Jurkat, Clone E6-1 (cell line): Measurements from ENCODE around the gene BICD2.

Experiments used
- DNase-seq: peaks from one replicate; pipeline ENCODE4 v3.0.0-alpha.2; 2011; ENCODE audit warnings: low read depth, low spot score
- H3K4me3 ChIP-seq: 2 replicates; pipeline ENCODE4 v1.5.1; 2011; ENCODE audit warnings: mild to moderate bottlenecking, low read length, control low read depth, moderate library complexity

The BICD2 gene

DNA sequence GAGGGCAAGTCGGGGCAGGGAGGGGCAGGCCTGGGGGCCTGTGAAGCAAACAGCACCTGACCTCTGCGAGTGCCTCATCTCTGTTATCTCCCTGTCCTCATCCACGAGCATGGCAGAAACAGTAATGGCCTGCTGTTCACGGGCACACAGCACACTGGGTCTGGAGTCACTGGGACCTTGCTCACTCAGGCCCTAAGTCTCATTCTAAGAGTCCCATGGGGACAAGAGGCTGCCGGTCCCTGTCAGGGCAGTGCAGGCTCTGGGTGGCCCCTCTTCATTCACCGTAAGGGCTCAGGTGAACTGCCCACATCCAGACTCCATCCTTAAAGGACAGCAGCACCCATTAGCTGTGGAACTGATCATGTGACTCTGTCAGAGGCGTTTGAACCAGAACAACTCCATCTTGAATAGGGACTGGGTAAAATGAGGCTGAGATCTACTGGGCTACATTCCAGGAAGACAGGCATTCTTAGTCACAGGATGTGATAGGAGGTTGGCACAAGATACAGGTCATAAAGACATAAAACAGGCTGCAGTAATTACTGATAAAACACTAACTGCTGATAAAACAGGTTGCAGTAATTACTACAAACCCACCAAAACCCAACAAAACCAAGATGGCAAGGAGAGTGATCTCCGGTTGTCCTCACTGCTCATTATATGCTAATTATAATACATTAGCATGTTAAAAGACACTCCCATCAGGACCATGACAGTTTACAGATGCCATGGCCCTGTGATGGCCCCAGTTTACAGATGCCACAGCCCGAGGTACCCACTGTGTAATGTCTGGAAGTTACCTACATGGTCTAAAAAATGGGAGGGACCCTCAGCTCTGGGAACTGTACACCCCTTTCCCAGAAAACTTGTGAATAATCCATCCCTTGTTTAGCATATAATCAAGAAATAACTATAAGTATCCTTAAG is 28.7 kb downstream of the BICD2 start:
- DNase-seq, result no peak
- no peak overlapping the region for H3K4me3 ChIP-seq

- no peak overlapping the region for H3K4me3 ChIP-seq
- DNase-seq, result no peak
These were observed 29.6 kb downstream of the BICD2 start for GRCh38 chr9:92734931-92735635.

DNA sequence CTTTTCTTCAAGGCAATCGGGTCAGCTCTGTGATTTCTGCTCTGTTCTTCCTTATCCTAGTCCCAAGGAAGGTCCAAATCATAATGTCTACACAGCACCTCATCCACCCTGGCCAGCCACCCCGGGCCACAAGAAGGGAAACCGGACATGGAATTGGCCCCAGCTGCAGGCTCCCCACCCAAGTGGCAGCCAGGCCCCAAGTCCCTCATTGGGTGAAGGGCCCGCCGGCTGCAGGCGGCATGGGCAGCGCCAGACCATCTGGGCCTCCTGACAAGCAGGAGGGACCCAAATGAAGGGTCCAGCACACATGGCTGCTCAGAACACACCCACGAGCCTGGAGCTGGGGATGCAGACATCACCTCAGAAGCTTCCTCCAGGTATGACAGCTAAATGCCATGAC is 33.7 kb downstream of the BICD2 start:
- no peak for DNase-seq
- no peak overlapping the region for H3K4me3 ChIP-seq

DNA sequence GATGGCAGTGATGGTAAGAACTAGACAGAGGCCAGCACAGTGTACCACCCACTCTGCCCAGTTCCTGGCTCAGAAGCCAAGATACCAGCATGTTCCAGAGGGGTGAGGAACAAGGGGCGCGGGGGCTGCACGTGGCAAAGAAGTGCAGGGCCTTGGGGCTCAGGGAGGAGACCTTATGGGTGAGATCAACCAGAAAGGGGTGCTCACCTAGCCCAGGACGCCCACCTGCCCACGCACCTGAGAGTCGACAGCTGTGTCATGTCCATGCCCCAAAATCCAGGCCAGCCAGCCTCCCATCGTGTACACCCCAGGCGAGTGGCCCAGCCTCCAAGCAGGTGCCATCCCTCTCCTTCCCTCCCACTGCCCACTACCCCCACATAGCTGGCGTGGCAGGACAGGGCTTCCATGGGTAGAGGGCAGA is 34.9 kb downstream of the BICD2 start:
- no peak overlapping the region for H3K4me3 ChIP-seq
- DNase-seq, result no peak

DNA sequence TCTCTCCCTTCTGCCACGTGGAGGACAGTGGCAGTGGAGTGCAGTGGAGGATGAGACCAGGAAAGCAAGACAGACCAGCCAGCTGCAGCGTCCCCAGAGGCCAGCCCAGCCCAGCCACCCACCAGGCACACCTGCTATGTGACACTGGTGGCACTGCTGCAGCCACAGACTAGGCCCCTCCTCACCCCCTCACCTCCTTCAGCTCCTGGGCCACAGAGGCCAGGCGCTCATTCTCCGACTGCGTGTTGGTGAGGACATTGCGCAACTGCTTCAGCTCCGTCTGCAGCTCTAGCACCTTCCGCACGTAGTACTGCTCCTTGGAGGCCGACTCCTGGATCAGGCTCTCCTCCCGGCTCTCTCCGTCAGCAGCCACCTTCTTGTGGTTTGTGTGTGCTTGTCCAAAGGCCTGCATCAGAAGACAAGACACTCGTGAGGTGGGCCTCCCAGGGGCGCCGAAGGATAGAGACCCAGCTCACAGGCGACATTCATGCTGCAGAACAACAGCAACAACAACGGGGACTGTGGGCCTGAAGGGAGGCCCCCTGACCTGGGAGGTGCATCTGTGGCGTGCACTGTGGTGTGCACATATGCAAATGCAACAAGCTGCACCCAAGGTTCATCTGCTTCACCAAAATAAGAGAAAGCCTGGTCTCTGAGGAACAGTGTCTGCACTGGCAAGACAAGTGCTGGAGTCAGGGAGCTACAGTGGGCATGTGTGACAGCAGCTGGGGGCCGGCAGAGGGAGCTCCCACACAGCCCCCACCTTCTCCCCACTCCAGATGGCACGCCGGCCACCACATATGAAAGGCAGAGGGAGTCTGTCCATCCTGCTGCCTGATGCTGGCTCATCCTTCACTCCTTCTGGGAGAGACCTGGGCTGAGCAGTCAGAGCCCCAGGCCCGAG is 35.5 kb downstream of the BICD2 start:
- H3K4me3 ChIP-seq, result no peak overlapping the region
- DNase-seq, result no peak

DNA sequence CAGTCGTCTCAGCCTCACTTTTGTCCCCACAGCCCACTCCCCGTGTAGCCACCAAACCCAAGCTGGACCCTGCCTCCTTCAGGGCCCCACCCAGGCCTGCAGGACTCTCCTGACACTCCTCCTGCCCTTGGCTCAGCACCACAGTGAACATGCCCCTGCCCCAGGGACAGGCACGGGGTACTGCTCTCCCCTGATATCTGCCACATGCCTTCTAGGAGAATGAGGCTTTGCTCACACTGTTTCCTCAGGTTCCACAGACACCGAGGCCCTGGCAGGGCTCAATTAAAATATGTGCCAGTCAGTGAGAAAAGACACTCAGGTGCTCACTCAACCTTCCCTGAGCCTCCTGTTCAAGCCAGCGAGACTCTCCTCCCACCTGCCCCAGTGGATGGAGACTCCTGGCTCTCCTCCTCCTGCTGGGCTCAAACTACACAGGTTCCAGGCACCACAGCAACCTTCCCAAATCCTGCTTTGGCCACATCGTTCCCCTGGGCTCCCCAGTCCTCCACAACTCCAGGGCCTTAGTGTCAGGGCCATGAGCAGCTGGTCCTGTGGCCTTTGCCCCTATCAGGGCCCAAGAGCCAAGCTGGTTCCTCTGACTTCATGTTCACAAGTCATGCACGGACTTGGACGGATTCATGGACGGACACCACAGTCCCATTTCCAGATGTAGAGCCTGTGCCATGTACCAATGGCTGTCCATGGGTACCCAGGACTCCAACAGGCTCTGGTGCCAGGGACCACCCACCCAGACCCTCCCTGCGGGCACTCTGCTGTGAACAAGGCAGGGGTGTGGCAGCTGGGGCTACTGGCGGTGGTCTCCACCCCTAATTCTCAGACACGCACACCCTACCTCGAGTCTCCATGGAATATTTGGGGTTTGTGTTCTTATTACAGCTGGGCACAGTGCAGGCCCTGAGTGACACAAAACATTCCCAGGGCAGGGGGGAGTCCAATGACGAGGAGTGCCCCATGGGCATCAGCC is 36.6 kb downstream of the BICD2 start:
- DNase-seq, result no peak
- H3K4me3 ChIP-seq, result no peak overlapping the region

DNA sequence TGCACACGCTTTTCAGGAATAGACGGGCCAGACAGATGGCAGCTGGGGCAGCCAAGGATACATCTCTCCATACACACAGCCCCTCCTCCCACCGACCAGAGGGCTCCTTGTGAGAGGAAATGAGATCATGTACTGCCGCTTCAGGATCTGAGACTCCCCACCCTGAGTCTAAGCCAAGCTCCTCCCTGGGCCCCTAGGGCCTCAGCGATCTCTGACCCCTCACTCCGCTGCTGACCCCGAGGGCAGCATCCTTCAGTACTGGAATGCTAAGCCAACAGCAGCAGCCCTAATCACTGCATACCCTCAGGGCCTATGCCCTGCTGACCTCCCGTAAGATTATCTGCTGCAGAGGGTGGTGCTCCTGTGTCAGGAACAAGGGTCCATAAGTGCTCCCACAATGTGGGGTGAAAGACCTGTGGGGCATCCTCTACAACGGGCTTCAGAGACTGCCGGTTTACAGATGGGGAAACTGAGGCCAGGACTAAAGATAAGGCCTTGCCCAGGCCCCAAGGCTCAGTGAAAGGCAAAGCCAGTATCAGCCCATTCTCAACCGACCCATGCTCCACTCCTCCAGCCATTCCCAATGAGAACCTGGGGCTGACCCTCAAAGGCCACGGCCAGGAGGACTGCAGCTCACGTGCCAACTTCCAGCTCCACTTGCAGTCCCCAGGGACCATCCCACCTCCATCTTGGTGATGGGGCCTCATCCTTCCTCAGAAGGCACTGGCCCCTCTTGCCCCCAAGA is 37.5 kb downstream of the BICD2 start:
- H3K4me3 ChIP-seq, result no peak overlapping the region
- no peak for DNase-seq

GRCh38 chr9:92726348-92726747 is 38.3 kb downstream of the BICD2 start:
- no peak for DNase-seq
- no peak overlapping the region for H3K4me3 ChIP-seq

GRCh38 chr9:92725766-92726165 is 38.9 kb downstream of the BICD2 start:
- no peak for DNase-seq
- no peak overlapping the region for H3K4me3 ChIP-seq

DNA sequence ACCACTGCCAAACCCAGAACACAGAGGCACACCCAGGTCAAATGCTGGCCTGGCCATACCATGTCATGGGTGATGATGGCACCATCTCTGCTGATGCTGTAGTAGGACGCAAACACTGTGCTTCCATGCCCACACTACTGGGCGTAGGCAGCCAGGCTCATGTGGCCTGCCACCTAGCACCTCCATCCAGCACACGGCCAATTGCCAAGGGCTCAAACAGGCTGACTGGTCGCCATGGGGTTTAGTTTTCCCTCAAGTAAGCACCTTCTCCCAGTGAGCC is 39.4 kb downstream of the BICD2 start:
- no peak overlapping the region for H3K4me3 ChIP-seq
- DNase-seq, result no peak

GRCh38 chr9:92724528-92725265 is 39.9 kb downstream of the BICD2 start:
- DNase-seq, result no peak
- no peak overlapping the region for H3K4me3 ChIP-seq

GRCh38 chr9:92723801-92724323 is 40.8 kb downstream of the BICD2 start:
- no peak overlapping the region for H3K4me3 ChIP-seq
- no peak for DNase-seq

DNA sequence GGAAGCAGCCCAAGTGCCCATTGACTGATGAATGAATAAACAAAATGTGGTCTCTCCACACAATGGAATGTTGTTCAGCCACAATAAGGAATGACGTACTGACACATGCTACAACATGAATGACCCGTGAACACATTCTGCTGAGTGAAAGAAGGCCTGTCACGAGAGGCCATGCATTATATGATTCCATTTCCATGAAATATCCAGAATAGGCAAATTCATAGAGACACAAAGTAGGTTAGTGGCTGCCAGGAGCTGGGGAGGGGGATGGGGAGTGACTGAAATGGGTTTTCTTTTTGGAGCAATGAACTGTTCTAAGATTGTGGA is 41.4 kb downstream of the BICD2 start:
- no peak overlapping the region for H3K4me3 ChIP-seq
- no peak for DNase-seq

DNA sequence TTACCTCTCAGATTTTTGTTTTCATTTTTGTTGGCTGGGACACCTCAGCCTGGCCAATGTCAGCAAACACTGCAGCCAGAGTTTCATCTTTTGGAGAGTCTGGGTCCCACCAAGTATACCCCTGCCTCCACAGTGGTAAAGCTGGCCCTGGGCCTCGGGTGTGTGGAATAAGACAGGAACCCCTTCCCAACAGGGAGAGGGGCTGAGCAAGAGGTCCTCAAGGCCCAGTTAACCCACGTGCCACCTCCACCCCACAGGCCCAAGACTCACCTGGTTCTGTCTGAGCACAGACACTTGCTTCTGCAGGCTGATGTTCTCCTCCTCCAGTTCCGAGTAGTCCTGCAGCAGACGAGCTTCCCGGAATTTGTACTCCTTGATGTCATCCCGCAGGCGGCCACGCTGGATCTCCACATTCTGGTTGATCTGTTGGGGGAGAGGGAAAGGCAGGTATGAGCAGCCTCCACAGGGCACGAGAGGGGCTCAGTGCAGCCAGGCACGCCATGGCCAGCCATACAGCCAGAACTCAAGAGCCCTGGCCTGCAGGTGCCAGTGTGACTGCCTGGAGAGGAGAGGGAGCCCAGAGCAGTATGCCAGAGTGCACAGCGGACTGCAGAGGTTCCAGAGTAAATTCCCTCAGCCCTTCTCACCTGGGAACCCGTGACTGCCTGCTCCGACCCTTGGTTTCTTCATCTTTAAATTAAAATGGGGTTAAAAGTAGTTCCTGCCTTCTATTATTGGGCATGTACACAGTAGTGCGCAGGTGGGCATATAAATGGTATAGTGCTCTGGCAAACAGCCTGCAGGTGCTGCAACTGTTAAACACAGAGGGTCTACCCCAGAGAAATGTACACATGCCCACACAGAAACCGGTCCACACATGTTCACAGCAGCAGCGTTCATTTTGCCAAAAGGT is 42.0 kb downstream of the BICD2 start:
- no peak overlapping the region for H3K4me3 ChIP-seq
- DNase-seq, result no peak

DNA sequence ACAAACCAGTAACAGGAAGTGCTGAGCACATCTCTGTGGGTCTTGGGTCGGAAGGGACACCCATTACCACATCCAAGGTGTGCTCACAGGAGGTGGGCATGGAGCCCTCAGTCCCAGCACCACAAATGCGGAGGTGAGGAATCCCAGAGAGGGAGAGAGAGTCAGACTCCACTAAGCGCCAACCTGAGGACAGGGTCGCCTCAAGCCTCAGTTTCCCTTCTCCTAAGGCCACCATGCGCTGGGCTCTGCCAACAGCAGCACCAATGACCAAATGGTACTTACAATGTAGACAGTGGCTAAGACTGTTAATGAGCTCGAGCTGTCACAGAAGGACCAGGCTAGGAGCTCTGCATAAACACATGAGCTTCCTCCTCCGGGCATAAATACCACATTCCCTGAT is 43.1 kb downstream of the BICD2 start:
- no peak for DNase-seq
- H3K4me3 ChIP-seq, result no peak overlapping the region

GRCh38 chr9:92720807-92721535 is 43.7 kb downstream of the BICD2 start:
- no peak overlapping the region for H3K4me3 ChIP-seq
- DNase-seq, result no peak
